WTC11 (cell line): ENCODE data around the gene TMEM238L. TPM values are rescaled to one million over a fixed set of nuclear protein-coding genes. Genes with fewer than 3 reads are reported as not detected.

Experiments used
- ATAC-seq: fragments of 200-7000 bp; cut with Tn5 transposase; 2 replicates; pipeline ENCODE4 v1.10.0; 2021; ENCODE audit warnings: mild to moderate bottlenecking, moderate library complexity
- CTCF ChIA-PET: fragments of 300-600 bp; sonication (Branson Sonifier 250); formaldehyde crosslinking; loops from one replicate; lab custom pipeline; 2021; ENCODE audit warnings: antibody characterized with exemption; lab: Charles Lee
- POLR2A ChIA-PET: fragments of 350-600 bp; sonication (Branson Sonifier 250); formaldehyde crosslinking; loops from one replicate; lab custom pipeline; 2021; ENCODE audit warnings: antibody characterized with exemption; lab: Charles Lee
- DNase-seq: peaks from one replicate; pipeline ENCODE4 v3.0.0; 2021; ENCODE audit warnings: low spot score
- H3K27ac Mint-ChIP-seq: 2 replicates; pipeline ENCODE4 v1.8.0; 2021; ENCODE audit warnings: mixed read lengths
- H3K27me3 Mint-ChIP-seq: 2 replicates; pipeline ENCODE4 v1.8.0; 2021; ENCODE audit warnings: low read depth, mild to moderate bottlenecking, moderate library complexity, mixed read lengths
- H3K36me3 Mint-ChIP-seq: 2 replicates; pipeline ENCODE4 v1.8.0; 2021; ENCODE audit warnings: mixed read lengths
- H3K4me1 Mint-ChIP-seq: 2 replicates; pipeline ENCODE4 v1.8.0; 2022; ENCODE audit warnings: mixed read lengths
- H3K4me3 Mint-ChIP-seq: 2 replicates; pipeline ENCODE4 v1.8.0; 2021; ENCODE audit warnings: mild to moderate bottlenecking, moderate library complexity, mixed read lengths
- H3K9me3 Mint-ChIP-seq: 2 replicates; pipeline ENCODE4 v1.8.0; 2021; ENCODE audit warnings: mixed read lengths
- EMX1 ChIP-seq: fragments of 250-450 bp; sonication (Bioruptor Pico); IDR thresholded peaks from 2 replicates; pipeline ENCODE4 v1.8.0; 2021; ENCODE audit warnings: mild to moderate bottlenecking
- ERG ChIP-seq: fragments of 250-450 bp; sonication (Bioruptor Pico); IDR thresholded peaks from 2 replicates; pipeline ENCODE4 v1.8.0; 2021; ENCODE audit warnings: mild to moderate bottlenecking
- FOXK1 ChIP-seq: sonication (generic); formaldehyde crosslinking; IDR thresholded peaks from 2 replicates; pipeline ENCODE4 v1.8.0; 2022; ENCODE audit warnings: mild to moderate bottlenecking, moderate library complexity, missing genetic modification reagents
- IRF2 ChIP-seq: sonication (generic); formaldehyde crosslinking; IDR thresholded peaks from 2 replicates; pipeline ENCODE4 v1.8.0; 2022; ENCODE audit warnings: low read depth, missing genetic modification reagents, borderline replicate concordance
- MLX ChIP-seq: sonication (generic); formaldehyde crosslinking; IDR thresholded peaks from 2 replicates; pipeline ENCODE4 v1.8.1; 2023; ENCODE audit warnings: mild to moderate bottlenecking, missing genetic modification reagents, moderate library complexity
- MXD4 ChIP-seq: fragments of 250-450 bp; sonication (Bioruptor Pico); IDR thresholded peaks from 2 replicates; pipeline ENCODE4 v1.8.0; 2021; ENCODE audit warnings: mild to moderate bottlenecking, moderate library complexity, borderline replicate concordance
- PRDM15 ChIP-seq: sonication (generic); formaldehyde crosslinking; IDR thresholded peaks from 2 replicates; pipeline ENCODE4 v1.8.0; 2022; ENCODE audit warnings: missing genetic modification reagents
- TEAD1 ChIP-seq: sonication (generic); formaldehyde crosslinking; IDR thresholded peaks from 2 replicates; pipeline ENCODE4 v1.8.0; 2022; ENCODE audit warnings: mild to moderate bottlenecking, missing genetic modification reagents
- USF1 ChIP-seq: sonication (generic); formaldehyde crosslinking; IDR thresholded peaks from 2 replicates; pipeline ENCODE4 v1.8.0; 2022; ENCODE audit warnings: mild to moderate bottlenecking, missing genetic modification reagents
- ZBTB21 ChIP-seq: sonication (generic); formaldehyde crosslinking; IDR thresholded peaks from 2 replicates; pipeline ENCODE4 v1.8.1; 2023; ENCODE audit warnings: mild to moderate bottlenecking, missing genetic modification reagents, borderline replicate concordance
- ZMAT4 ChIP-seq: fragments of 250-450 bp; sonication (Bioruptor Pico); IDR thresholded peaks from 2 replicates; pipeline ENCODE4 v1.9.0; 2021; ENCODE audit warnings: mild to moderate bottlenecking
- ZNF671 ChIP-seq: fragments of 250-450 bp; sonication (Bioruptor Pico); IDR thresholded peaks from 2 replicates; pipeline ENCODE4 v1.8.0; 2021; ENCODE audit warnings: mild to moderate bottlenecking
- total RNA-seq: library from RNA; stranded (reverse); gene quantifications from 3 replicates; pipeline ENCODE4 v1.2.3, GENCODE V29; 2021

TMEM238L gene
- total RNA-seq, 1 experiment from 2014 or later: not detected

GRCh38 chr17:10793256-10793655 is 10.6 kb downstream of the TMEM238L start:
- ChIA-PET POLR2A (interaction anchor here (0.6 kb wide), 1 partner anchor 1163 kb away, joined by 5 read pairs; no protein-coding TSS in a partner anchor), CTCF (interaction anchor here (0.6 kb wide), 1 partner anchor 56 kb away, joined by 3 read pairs; no protein-coding TSS in a partner anchor)
- Mint-ChIP-seq H3K27me3 (no peaks in the 10 kb centered on the region), H3K36me3 (no peaks in the 10 kb centered on the region), H3K4me3 (no peak overlapping the region), H3K27ac (no peak overlapping the region), H3K9me3 (no peaks in the 10 kb centered on the region), H3K4me1 (peaks cover 29% of the 10 kb centered on the region)
- TF ChIP-seq USF1: no peak
- TF ChIP-seq ZNF671: no peak
- DNase-seq (no peak), ATAC-seq (no peak)

- POLR2A ChIA-PET: no interaction called here
- H3K27ac Mint-ChIP-seq: no peak overlapping the region
Measured at GRCh38 chr17:10792151-10792550, 11.7 kb downstream of the TMEM238L start.

GRCh38 chr17:10790491-10791401 is 13.2 kb downstream of the TMEM238L start:
- ATAC-seq (peak; percentile 38), DNase-seq (no peak)
- peaks cover 50% of the 10 kb centered on the region for H3K4me1 Mint-ChIP-seq
- TF ChIP-seq PRDM15 (CRISPR knock-in tag): no peak
- no peak for TF ChIP-seq MLX
- no peak for TF ChIP-seq ZBTB21 (CRISPR knock-in tag)
- no peak for TF ChIP-seq MXD4
- no peaks in the 10 kb centered on the region for H3K27me3 Mint-ChIP-seq
- H3K36me3 Mint-ChIP-seq: no peaks in the 10 kb centered on the region
- peak overlapping the region; percentile 2; the same call in 1 of the 2 replicates for H3K27ac Mint-ChIP-seq
- POLR2A ChIA-PET: interaction anchor here (0.6 to 0.9 kb wide), 3 partner anchors 50 to 54 kb away, joined by 3 read pairs; no protein-coding TSS in a partner anchor
- CTCF ChIA-PET: interaction anchor here (0.7 to 3.1 kb wide), 2 partner anchors 18 to 85 kb away, joined by 3 to 14 read pairs; no protein-coding TSS in a partner anchor
- H3K4me3 Mint-ChIP-seq: no peak overlapping the region
- H3K9me3 Mint-ChIP-seq: no peaks in the 10 kb centered on the region

More at GRCh38 chr17:10792151-10792550, 11.7 kb downstream of the TMEM238L start:
- TF ChIP-seq ZMAT4 (CRISPR knock-in tag) (no peak), FOXK1 (CRISPR knock-in tag) (no peak), IRF2 (CRISPR knock-in tag) (no peak), EMX1 (no peak), ERG (no peak), TEAD1 (CRISPR knock-in tag) (no peak)
- DNase-seq (no peak), ATAC-seq (no peak)
- CTCF ChIA-PET: interaction anchor here (0.6 to 1.5 kb wide), 3 partner anchors 19 to 69 kb away, joined by 4 to 5 read pairs (median 5); no protein-coding TSS in a partner anchor
- Mint-ChIP-seq H3K36me3 (no peaks in the 10 kb centered on the region), H3K4me3 (no peak overlapping the region), H3K9me3 (no peaks in the 10 kb centered on the region), H3K27me3 (no peaks in the 10 kb centered on the region), H3K4me1 (peaks cover 40% of the 10 kb centered on the region)
